ENCODE data around the gene HIRA. TPM values are rescaled to one million over a fixed set of nuclear protein-coding genes. Genes with fewer than 3 reads are reported as not detected.

HIRA gene
- total and polyA plus RNA-seq, 9 of the 15 experiments (the other 6 are each of a cell fraction or from before 2014, with no cell fraction given): 0.96 to 132 (median 58.4) TPM

DNA sequence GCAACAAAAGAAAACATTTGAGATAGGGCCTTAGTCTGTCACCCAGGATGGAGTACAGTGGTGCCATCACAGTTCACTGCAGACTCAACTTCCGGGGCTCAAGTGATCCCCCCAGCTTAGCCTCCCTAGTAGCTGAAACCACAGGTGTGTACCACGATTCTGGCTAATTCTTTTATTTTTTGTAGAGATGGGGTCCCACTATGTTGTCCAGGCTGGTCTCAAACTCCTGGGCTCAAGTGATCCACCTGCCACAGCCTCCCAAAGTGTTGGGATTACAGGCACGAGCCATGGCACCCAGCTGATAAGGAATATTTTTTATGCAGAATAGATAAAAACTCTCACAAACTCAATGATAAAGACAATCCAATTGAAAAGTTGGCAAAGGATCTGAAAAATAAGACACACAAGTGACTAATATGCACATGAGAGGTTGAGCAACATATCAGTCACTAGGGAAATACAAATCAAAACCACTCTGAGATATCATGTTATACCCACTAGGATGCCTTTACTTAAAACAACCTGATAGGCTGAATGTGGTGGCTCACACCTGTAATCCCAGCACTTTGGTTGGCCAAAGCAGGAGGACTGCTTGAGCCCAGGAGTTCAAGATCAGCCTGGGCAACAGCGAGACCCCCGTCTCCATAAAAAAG is 106.1 kb downstream of the HIRA start (continued):
- no peak for TF ChIP-seq MTA2 (IDR thresholded peaks at IDR 0.05; ENCODE audit: low read depth)
- TF ChIP-seq ARHGAP35 (IDR thresholded peaks at IDR 0.05; ENCODE audit: partially characterized antibody): no peak
- no peak for TF ChIP-seq AFF1 (IDR thresholded peaks at IDR 0.05; ENCODE audit: low read depth in 1 of 2, partially characterized antibody in 2 of 2)
- no peak for TF ChIP-seq NCOA4 (IDR thresholded peaks at IDR 0.05; ENCODE audit: partially characterized antibody)
- peak; percentile 44; the same call in 1 of the 2 replicates for TF ChIP-seq MCM3 (IDR thresholded peaks at IDR 0.05)
- no peak for TF ChIP-seq NKRF (IDR thresholded peaks at IDR 0.05; ENCODE audit: borderline replicate concordance)
- no peak; the same call in 1 of the 2 replicates for TF ChIP-seq CEBPG (CRISPR knock-in tag; IDR thresholded peaks at IDR 0.05)
- TF ChIP-seq CEBPG (tag; conservative IDR thresholded peaks at IDR 0.05 in 1 of 2, IDR thresholded peaks at IDR 0.05 in 1 of 2): peak in 1 of 2 experiments; percentile 64; a peak in 3 of 4 replicates
- no peak for TF ChIP-seq PATZ1 (CRISPR knock-in tag; IDR thresholded peaks at IDR 0.05; ENCODE audit: borderline replicate concordance)
- TF ChIP-seq NFE2 (IDR thresholded peaks at IDR 0.05; ENCODE audit: low read depth): no peak
- TF ChIP-seq ARID3A (IDR thresholded peaks at IDR 0.05; ENCODE audit: borderline replicate concordance, low read depth, low read length): no peak
- TF ChIP-seq BRD9 (IDR thresholded peaks at IDR 0.05; ENCODE audit: low read depth, partially characterized antibody): no peak
- TF ChIP-seq RBFOX2 (IDR thresholded peaks at IDR 0.05; ENCODE audit: low read depth, low read length): no peak
- TF ChIP-seq PPARD (CRISPR knock-in tag; IDR thresholded peaks at IDR 0.05): no peak
- TF ChIP-seq, protein P1, sequence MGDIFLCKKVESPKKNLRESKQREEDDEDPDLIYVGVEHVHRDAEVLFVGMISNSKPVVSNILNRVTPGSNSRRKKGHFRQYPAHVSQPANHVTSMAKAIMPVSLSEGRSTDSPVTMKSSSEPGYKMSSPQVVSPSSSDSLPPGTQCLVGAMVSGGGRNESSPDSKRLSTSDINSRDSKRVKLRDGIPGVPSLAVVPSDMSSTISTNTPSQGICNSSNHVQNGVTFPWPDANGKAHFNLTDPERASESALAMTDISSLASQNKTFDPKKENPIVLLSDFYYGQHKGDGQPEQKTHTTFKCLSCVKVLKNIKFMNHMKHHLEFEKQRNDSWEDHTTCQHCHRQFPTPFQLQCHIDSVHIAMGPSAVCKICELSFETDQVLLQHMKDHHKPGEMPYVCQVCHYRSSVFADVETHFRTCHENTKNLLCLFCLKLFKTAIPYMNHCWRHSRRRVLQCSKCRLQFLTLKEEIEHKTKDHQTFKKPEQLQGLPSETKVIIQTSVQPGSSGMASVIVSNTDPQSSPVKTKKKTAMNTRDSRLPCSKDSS (IDR thresholded peaks at IDR 0.05; ENCODE audit: low read depth, partially characterized antibody): no peak
- peak; percentile 32 for TF ChIP-seq ZNF699 (CRISPR knock-in tag; IDR thresholded peaks at IDR 0.05; ENCODE audit: insufficient replicate concordance)
